AG10803 (cell line): ENCODE measurements around the gene FHL1.
A peak's percentile ranks its signal among the peaks of the same experiment; 100 is the strongest.

Source experiments
- DNase-seq: peaks from one replicate; pipeline ENCODE4 v3.0.0; 2010; ENCODE audit warnings: low read depth
- H3K4me3 ChIP-seq: 2 replicates; pipeline ENCODE4 v1.5.1; 2011; ENCODE audit warnings: mild to moderate bottlenecking, low read length, control low read depth
- TF ChIP-seq, protein P1 (sequence below): conservative IDR thresholded peaks from 2 replicates; pipeline ENCODE4 v1.5.1; 2011; ENCODE audit warnings: mild to moderate bottlenecking, low read length, control low read depth, inconsistent platforms

FHL1 gene

GRCh38 chrX:136185401-136186022, 38.2 kb downstream of the FHL1 start:
- no peak overlapping the region for H3K4me3 ChIP-seq
- TF ChIP-seq, protein P1, sequence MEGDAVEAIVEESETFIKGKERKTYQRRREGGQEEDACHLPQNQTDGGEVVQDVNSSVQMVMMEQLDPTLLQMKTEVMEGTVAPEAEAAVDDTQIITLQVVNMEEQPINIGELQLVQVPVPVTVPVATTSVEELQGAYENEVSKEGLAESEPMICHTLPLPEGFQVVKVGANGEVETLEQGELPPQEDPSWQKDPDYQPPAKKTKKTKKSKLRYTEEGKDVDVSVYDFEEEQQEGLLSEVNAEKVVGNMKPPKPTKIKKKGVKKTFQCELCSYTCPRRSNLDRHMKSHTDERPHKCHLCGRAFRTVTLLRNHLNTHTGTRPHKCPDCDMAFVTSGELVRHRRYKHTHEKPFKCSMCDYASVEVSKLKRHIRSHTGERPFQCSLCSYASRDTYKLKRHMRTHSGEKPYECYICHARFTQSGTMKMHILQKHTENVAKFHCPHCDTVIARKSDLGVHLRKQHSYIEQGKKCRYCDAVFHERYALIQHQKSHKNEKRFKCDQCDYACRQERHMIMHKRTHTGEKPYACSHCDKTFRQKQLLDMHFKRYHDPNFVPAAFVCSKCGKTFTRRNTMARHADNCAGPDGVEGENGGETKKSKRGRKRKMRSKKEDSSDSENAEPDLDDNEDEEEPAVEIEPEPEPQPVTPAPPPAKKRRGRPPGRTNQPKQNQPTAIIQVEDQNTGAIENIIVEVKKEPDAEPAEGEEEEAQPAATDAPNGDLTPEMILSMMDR = no peak
- DNase-seq = peak; percentile 60

- TF ChIP-seq, protein P1 = no peak
- DNase-seq = no peak
- no peak overlapping the region for H3K4me3 ChIP-seq
Measured at GRCh38 chrX:136186023-136186413, 38.7 kb downstream of the FHL1 start.

DNA sequence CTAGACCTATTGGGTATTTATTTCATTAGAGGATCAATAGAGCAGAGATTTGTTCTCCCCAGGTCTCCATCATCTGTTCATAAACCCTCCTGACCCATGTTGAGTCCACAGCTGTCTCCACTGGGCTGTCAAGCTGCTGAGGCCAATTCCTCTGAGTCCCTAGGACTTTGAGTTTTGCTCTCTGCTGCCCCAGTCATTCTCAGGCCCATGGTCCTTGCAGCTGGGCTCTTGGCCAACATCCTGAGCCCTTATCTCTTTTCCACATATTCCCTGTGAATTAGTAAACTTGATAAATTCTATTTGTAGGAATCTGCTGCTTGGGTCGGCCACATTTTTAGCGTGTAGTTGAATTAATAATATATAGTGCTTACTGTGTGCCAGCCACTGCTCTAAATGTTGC, 41.9 kb downstream of the FHL1 start:
- TF ChIP-seq, protein P1 = no peak
- H3K4me3 ChIP-seq = no peak overlapping the region
- no peak for DNase-seq

GRCh38 chrX:136190038-136190713, 42.8 kb downstream of the FHL1 start:
- H3K4me3 ChIP-seq = no peak overlapping the region
- DNase-seq = no peak
- TF ChIP-seq, protein P1 = no peak

GRCh38 chrX:136191171-136191570, 43.8 kb downstream of the FHL1 start:
- TF ChIP-seq, protein P1 = no peak
- H3K4me3 ChIP-seq = no peak overlapping the region
- DNase-seq = no peak

DNA sequence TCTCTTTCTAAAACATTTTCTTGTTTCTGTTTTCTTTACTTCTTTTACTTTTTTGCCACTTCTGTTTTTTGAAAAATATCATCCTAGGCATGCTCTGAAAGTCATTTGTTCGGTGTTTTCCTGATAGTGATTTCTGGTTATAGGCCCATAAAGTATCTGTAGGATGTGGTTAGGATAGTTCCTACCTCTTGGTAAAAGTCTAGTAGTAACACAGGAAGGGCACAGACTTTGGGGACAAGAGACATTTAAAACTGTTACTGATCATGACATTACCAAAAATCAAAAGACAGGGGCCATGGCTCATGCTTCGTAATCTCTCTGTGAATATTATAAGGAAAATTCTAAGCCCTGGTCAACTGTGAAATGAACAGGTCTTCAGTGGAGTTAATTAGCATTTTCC, 44.8 kb downstream of the FHL1 start:
- no peak overlapping the region for H3K4me3 ChIP-seq
- TF ChIP-seq, protein P1 = no peak
- DNase-seq = no peak

DNA sequence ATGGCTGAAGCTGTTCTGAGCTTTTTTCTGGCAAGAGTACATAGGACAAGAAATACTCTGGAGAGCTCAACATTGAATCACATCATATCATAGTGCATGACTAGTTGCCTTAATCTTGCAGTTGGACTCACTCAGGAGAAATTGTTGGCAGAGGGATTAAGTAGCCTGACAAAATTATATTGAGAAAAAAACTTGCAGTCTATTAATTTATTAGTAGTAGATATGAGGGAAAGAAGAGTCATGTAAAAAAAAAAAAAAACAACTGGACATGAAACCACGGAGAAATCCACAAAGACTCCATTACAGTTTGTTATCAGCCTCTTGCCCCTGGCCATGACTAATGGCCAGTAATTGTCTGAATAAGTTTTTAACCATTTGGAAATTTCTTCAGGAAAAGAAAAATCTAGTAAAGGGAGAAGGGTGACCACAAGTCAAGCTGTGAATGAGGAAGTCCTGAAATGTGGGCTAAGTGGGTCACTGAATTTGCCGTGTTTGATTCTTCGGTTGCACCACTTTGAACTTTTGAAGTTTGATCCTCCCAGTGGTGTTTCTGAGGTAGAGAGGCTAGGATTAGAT, 45.6 kb downstream of the FHL1 start:
- no peak overlapping the region for H3K4me3 ChIP-seq
- DNase-seq = peak; percentile 51
- TF ChIP-seq, protein P1 = no peak
